ENCODE measurements around the gene IGSF21.

Gene IGSF21

GRCh38 chr1:18398791-18399530, 291.4 kb downstream of the IGSF21 start:
- TF ChIP-seq CTCF (IDR thresholded peaks at IDR 0.05; ENCODE audit: insufficient read depth, low read depth, low read length, missing control alignments), result no peak
- H3K4me3 ChIP-seq (ENCODE audit: low read depth, low read length), result no peak overlapping the region
- no peak for DNase-seq (ENCODE audit: low read depth)

DNA sequence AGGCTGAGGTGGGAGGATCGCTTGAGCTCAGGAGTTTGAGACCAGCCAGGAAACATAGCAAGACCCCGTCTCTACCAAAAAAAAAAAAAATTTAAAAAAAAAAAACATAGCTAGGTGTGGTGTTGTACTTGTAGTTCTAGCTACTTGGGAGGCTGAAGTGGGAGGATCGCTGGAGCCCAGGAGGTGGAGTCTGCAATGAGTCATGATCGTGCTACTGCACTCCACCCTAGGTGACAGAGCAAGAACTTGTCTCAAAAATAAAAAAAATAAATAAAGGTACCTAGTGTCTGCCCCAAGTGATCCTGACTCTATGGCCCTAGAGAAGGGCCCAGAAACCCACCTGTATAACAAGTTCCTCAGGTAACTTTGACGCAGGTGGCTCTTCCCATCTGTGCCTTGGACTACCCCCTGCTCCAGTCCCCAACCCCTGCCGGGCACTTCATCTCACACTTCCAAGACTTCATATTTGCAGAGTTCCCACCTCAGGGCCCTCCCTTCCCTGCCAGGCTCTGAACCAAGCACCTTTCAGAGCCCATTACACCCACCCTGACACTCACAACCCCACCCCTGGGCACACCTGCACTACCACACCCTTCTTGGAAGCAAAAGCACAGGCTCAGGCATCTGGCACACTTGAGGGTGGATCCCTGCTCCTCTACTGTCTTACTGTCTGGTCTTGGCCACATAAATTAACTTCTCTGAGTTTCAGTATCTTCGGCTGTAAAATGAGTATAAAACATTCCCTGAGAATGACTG, 292.9 kb downstream of the IGSF21 start:
- DNase-seq (ENCODE audit: low read depth), result no peak
- TF ChIP-seq CTCF (IDR thresholded peaks at IDR 0.05; ENCODE audit: insufficient read depth, low read depth, low read length, missing control alignments), result no peak
- no peak overlapping the region for H3K4me3 ChIP-seq (ENCODE audit: low read depth, low read length)

- H3K4me3 ChIP-seq (ENCODE audit: low read depth, low read length), result no peak overlapping the region
- TF ChIP-seq CTCF (IDR thresholded peaks at IDR 0.05; ENCODE audit: insufficient read depth, low read depth, low read length, missing control alignments), result no peak
- no peak for DNase-seq (ENCODE audit: low read depth)
These were observed 294.3 kb downstream of the IGSF21 start for GRCh38 chr1:18401921-18402320.

- no peak for DNase-seq (ENCODE audit: low read depth)
- TF ChIP-seq CTCF (IDR thresholded peaks at IDR 0.05; ENCODE audit: insufficient read depth, low read depth, low read length, missing control alignments), result no peak
- H3K4me3 ChIP-seq (ENCODE audit: low read depth, low read length), result no peak overlapping the region
These were observed 296.9 kb downstream of the IGSF21 start for GRCh38 chr1:18404460-18404859.

GRCh38 chr1:18407166-18408045, 299.8 kb downstream of the IGSF21 start:
- no peak for DNase-seq (ENCODE audit: low read depth)
- no peak for TF ChIP-seq CTCF (IDR thresholded peaks at IDR 0.05; ENCODE audit: insufficient read depth, low read depth, low read length, missing control alignments)
- no peak overlapping the region for H3K4me3 ChIP-seq (ENCODE audit: low read depth, low read length)

GRCh38 chr1:18408656-18409370, 301.2 kb downstream of the IGSF21 start:
- DNase-seq (ENCODE audit: low read depth), result no peak
- TF ChIP-seq CTCF (IDR thresholded peaks at IDR 0.05; ENCODE audit: insufficient read depth, low read depth, low read length, missing control alignments), result no peak
- no peak overlapping the region for H3K4me3 ChIP-seq (ENCODE audit: low read depth, low read length)

All from GM12865 (cell line).